H4 (cell line): ENCODE measurements around the gene RD3L. TPM values are rescaled to one million over a fixed set of nuclear protein-coding genes. Genes with fewer than 3 reads are reported as not detected.

Experiments used
- DNase-seq: peaks from one replicate; pipeline ENCODE4 v3.0.0-alpha.2; 2015; ENCODE audit warnings: low spot score
- total RNA-seq: library from RNA; depleted of rRNA; stranded (reverse); fragments of >200 nt; shearing (Covaris generic); gene quantifications from 2 replicates; pipeline ENCODE4 v1.2.3, GENCODE V29; 2014; rRNA removed

Gene RD3L
- total RNA-seq: not detected in 2 replicates

DNA sequence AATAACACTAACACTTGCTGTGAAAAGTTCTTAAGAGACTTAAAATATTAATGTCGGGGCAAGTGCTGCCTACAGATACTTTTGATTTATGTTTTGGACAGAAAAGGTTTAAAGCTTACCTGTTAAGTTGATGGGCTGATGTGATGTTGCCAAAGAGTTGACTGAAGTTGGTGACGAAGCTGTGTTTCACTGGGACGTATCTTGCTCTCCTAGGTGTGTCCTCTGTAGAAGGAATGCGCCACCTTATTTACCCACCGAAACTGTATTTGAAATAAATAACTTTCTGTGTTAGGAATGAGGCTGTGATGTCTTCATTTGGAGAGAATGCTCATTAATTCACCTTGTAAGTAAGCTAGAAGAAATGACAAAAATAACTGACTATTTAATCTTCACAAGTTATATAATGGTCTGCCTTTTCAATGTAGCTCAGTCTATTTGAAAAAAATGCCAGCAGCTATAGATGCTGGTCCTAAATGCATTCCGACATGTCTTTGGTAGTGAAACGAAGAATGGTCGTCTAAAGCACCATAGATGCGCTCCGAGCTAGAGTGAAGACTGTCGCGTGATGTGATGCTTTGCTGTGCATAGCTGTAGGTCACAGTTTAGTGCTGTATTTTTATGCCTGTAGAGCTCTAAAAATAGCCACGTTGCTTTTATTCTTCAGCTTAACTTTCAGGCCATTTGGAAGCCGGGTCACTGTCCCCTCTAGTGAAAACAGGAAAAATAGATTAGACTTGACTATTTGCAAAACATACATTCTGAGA, at the start of gene RD3L:
Gene RD3L, minus strand, starts transcription at position 557 of the 764 bp plus-strand sequence. CDS start 834 bp downstream, outside the sequence.
- no peak for DNase-seq

DNA sequence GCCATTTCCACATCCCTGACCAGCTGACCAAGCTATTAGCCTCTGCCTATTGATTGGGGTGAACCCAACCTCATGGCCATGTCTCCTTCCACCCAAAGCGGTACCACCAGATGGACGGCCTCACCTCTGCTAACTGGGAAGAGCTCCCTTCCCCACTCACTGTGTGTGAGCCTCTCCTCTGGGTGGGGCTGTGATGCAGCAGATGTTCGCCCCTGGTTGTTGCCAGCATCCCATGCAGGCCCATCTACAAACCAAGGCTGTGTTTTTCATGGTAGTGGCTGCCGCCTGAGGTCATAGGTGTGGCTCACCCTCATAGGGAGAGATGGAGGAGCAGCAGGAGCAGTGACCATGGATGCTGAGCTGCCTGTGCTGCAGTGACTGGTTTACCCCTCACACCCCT, 47.6 kb upstream of the RD3L start:
- no peak for DNase-seq

DNA sequence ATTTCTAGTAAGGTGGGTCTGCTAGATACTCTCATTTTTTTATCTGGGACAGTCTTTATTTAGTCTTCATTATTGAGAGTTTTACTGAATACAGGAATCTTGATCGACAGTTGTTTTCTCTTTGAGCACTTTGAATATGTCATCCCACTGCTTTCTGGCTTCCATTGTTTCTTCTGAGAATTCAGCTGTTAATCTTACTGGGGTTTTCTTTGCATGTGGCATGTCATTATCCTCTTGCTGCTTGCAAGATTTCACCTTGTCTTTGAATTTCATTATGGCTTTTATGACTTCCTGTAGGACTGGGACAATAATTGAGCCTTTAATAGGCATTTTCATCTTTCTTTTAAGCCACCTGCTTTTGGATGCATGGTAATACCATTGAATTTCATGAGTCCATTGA, 46.7 kb upstream of the RD3L start:
- DNase-seq: no peak

DNA sequence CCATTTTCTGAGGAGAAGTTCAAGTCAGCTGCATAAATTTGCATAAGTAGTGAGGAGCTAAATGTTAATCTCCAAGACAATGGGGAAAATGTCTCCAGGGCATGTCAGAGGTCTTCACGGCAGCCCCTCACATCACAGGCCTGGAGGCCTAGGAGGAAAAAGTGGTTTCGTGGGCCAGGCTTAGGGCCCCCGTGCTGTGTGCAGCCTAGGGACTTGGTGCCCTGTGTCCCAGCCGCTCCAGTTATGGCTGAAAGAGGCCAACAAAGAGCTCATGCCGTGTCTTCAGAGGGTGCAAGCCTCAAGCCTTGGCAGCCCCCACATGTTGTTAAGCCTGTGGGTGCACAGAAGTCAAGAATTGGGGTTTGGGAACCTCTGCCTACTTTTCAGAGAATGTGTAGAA, 41.9 kb upstream of the RD3L start:
- DNase-seq: no peak

DNA sequence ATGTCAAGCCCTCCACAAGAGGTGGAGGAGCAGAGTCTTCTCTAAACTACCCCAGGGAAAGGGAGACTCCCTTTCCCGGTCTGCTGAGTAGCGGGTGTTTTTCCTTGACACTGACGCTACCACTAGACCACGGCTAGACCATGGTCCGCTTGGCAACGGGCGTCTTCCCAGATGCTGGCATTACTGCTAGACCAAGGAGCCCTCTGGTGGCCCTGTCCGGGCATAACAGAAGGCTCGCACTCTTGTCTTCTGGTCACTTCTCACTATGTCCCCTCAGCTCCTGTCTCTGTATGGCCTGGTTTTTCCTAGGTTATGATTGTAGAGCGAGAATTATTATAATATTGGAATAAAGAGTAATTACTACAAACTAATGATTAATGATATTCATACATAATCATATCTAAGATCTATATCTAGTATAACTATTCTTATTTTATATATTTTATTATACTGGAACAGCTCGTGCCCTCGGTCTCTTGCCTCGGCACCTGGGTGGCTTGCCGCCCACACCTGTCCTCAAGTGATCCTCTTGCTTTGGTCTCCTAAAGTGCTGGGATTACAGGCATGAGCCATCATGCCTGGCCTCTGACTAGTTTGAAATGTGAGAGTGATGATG, 38.4 kb upstream of the RD3L start:
- DNase-seq: peak; percentile 20

DNA sequence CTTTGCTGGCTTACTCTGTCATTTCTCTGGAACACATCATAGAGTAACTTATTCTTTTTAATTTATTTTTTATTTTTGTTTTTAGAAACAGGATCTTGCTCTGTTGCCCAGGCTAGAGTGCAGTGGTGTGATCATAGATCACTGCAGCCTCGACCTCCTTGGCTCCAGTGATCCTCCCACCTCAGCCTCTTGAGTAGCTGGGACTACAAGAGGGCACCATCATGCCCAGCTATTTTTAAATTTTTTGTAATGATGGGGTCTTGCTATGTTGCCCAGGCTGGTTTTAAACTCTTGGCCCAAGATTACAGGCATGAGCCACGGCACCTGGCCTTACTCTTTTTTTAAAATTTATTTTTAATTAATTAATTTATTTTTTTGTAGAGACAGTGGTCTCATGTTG, 32.2 kb upstream of the RD3L start:
- no peak for DNase-seq

DNA sequence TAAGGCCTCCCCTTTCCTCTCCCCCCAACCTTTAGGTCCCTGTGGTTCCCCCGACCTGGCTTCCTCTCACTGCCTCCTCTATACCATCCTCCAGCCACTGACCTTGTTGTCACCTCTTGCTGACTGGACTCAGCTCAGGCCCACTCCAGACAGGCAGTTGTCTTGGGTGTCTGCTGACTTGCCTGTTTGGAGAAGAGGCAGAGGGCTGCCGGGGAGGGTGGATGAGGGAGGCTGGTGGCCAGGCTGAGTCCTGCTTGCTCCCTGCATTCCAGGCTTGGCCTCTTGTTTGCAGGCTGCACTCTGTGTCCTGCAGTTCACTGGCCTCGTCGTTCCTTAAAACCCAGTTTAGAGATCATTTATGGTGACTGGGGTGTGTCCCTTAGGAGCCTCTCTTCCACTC, 31.0 kb upstream of the RD3L start:
- no peak for DNase-seq

DNA sequence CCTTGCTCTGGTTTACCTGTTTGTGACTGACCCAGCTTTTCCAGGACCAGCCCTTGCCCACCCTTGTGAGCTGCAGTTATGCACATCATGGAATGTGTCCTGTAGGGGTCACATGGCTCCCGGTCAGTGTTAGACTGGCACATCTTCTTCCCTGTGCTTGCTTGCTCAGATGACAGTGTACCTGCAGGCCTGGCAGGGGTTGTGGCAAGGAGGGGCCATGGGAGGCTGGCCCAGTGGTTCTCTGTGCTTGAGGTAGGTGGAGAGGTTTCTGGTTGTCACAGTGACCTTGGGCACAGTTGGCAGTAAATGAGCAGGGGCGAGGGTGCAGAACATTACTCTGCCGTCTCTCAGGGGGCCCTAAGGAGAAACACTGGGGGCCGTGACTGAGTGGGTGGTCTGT, 27.6 kb upstream of the RD3L start:
- DNase-seq: no peak

DNA sequence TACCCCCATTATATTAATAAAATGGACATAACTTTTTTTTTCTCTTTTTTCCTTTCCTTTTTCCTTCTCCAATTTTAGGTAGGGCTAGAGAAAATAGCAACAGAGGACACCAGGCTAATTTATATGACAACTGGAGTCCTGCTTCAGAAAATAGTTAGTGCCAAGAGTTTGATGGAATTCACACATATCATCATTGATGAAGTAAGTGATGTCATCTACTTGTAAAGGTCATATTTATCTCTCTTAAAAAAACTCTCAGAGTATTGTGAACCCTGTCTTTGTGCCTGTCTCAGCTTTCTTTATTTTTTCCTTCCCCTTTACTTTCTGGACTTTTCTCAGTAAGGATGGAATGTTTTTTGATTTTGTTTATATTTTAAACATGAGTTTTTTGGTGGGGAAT, 24.3 kb upstream of the RD3L start:
- no peak for DNase-seq

DNA sequence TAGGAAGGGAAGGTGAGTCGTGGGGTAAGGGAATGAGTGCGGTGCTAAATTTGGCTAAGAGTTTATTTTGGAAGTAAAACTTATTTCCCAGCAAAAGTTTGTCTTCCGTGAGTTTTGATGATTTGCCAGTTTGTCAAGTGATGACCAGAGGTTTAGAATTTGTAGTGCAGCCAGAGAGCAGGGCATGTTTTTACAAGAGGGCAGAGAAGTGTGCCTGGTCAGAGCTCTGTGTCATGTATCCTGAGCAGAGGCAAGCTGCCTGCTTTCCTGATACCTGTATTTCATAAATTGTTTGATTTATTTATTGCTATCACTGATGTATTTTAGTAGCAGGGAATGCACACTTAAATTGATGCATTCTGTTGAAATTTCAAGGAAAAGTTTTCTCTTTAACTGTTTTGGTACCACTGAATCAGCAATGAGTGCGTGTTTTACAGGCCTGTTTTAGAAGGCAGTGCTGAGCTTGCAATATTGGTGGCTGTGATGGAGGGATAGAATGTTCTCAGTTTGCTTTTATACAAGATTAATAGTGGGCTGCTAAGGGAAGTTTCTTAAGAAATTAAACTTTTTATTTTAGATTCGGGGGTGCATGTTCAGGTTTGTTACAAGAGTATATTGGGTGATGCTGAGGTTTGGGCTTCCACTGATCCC, 19.7 kb upstream of the RD3L start:
- DNase-seq: no peak

DNA sequence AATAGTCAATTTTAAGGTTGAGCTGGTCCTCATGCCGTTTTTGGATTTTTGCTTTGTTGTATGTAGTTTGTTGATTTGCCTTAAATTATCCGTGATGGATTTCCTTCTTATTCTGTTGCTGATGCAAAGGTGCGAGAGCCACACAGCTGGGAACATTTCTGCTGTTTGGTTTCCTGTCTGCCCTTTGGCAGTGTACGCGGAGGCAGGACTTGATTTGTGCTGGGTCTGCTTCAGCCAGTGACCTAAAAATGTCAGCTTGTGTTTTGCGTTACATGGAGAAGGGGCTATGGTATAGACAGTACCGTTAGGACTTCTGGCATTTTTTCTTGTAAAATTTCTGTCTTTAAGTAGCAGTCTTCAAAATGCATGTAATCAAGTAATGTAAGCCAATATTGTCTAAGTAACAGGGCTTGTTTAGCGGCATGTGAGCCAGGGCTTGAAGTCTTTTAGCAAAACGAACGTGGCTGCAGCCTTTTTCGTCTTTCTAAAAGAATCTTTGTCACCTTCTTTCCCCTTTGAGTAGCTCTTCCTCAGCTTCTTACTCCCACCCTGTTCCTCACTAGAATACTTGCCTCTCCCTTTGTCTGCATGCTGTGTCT, 18.2 kb upstream of the RD3L start:
- DNase-seq: no peak

DNA sequence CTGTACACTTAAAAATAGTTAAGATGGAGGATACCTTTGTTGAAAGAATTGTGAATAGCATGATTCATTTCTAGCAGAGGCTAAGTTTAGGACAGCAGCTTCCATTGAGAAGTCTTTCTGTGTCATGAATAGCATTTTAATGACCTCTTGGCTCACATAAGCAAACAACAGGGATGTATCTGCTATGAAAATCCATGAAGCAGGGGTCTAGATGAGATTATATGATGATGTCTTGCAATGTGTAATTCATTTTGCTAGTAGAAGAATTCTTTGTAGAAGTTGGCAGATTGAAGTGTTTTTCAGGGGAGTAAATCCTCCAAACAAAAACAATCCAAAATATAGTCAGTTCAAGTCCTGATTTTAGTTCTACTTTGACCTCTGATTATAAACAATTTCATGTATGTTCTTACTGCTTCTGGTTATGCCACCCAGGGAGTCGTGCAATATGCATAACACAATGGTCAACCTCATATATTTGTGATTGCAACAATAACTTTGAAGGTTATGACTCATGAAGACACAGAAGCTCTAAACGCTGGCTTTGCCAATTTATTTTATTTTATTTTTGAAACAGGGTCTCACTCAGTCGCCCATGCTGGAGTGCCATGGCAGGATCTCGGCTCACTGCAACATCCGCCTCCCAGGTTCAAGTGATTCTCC, 6.9 kb upstream of the RD3L start:
- DNase-seq: no peak

DNA sequence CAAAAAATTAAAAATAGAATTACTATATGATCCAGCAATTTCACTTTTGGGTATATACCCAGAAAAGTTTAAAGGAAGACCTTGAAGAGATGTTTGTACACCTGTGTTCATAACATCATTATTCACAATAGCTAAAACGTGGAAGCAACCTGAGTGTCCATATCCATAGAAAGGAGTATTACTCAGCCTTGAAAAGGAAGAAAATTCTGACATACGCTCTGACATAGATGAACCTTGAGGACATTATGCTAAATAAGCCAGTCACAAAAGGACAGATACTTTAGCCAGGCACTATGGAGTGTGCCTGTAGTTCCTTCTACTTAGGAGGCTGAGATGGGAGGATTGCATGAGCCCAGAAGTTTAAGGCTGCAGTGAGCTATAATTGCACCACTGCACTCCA, 6.1 kb upstream of the RD3L start:
- DNase-seq: no peak

DNA sequence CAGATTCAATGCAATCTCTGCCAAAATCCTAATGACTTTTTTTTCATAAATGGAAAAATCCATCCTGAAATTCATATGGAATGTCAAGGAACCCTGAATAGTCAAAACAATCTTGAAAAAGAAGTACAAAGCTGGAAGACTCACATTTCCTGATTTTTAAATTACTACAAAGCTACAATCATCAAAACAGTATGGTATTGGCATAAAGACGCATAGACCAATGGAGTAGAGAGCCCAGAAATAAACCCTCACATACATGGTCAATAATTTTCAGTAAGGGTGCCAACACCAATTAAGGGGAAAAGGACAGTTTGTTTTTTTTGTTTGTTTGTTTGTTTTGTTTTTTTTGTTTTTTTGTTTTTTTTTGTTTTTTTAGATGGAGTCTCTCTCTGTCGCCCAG, 4.6 kb upstream of the RD3L start:
- no peak for DNase-seq

DNA sequence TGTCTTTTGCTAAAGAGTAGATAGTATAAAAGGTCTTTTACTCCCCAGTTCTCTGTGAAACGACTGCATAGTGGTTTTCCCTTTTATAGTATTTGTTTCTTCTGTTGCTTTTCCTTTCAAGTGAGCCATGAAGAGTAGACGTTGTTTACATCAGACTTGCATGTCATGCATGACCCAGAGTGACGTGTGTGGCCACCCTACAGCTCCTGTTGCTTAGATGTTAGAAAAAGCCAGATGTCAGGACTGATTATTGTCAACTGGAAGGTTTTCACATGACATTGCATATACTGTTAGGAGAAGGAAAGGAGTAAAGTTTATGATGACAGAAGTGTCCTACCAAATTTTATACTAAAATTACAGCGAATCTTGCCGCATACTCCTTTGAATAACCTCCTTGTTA, 1.3 kb upstream of the RD3L start:
- peak; percentile 71 for DNase-seq

DNA sequence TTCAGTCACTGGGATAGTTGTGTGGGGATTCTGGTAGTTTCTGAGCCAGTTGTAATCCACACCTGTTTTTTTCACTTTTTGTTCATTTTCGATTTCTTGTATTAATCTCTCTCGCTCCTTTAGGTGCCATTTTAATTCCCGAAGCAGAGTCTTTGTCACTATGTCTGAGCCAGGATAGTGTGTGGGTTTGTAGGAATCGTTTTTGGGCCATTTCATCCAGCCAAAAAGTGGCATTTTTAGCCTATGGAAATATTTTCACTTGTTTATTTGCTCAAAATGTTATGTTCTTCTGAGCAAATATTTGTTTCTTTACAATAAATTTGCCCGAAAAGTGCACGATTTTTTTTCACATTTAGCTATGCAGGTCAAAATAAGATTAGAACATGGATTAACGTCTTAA, 867 bp downstream of the RD3L start:
- DNase-seq: no peak

DNA sequence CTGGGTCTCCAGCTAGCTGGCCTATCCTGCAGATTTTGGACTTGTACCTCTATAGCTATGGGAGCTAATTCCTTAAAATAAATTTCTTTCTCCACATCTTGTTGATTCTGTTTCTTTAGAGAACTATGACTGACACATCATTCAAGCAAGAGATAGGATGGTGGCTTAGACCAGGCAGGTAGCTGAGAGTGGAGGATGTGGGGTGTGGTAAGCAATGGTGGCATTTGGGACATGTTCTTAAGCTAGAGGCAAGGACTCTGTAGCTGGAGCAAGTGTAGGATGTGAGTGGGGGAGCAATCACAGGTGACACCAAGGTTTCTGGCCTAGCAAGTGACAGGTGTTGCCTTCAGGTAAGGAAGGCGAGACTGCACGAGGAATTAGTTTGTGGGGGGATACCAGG, 7.2 kb downstream of the RD3L start:
- no peak for DNase-seq

DNA sequence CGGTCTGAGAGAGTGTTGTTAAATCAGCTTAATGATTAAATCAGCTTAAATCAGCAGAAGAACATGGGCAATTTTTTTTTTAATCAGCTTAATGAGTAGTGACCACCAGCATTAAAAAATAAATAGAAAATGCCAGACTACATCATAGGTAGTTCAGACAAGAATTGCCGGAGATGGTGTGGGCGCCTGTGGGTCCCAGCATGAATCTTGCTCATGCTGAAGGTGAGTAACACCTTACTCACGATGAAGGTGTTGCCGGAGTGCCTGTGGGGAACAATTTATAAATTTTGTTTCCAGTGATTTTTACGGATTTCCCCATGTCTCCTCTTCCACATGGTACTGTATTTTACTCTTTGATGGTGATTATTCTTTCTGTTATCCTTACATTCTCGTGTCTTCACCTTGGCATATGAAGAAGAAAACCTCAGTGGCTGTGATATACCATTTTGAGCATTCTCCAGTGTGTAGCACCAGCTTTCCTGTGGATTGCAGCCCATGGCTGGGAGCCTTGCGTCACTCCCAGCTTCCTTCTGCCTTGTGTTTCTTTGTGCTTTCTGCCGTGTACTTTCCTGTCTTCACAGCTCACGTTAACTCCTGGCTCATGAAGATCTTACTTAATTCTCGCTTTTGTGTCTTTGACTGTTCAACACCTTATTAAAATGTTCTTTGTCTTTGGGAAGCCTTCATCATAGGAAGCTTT, 9.4 kb downstream of the RD3L start:
- no peak for DNase-seq

DNA sequence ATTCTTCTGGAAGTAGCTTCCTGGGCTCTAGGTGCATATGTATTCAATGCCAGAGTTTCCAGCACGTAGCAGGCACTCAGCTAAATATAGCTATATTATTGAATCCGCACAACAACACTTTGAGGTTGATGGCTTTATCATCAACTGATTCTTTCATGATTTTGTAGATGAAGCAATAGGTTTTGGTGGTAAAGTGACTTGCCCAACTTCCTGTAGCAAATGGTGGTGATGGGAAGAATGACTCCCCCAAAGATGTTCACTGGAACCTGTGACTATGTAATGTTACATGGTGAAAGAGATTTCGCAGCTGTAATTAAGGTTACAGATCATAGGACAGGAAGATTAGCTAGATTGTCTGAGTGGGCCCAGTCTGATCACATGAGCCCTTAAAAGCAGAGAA, 10.9 kb downstream of the RD3L start:
- no peak for DNase-seq

DNA sequence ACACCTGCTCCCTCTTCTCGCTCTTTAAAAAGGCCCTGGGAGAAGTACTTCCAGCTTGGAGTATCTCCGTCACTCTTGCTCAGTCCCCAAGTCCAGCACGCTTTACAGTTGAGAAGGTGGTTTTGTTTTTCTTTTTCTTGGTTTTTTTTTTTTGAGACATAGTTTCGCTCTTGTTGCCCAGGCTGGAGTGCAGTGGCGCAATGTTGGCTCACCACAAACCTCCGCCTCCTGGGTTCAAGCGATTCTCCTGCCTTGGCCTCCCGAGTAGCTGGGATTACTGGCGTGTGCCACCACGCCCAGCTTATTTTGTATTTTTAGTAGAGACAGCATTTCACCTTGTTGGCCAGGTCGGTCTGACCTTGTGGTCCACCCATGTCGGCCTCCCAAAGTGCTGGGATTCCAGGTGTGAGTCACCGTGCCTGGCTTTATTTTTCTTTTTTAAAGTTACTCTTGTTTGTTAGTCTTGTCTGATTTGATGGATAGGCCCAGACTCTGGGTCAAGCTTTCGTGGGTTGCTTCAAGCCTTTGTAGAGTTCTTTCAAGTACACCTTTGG, 12.2 kb downstream of the RD3L start:
- no peak for DNase-seq
